ENCODE data around the gene ENOX1. TPM values are rescaled to one million over a fixed set of nuclear protein-coding genes. Genes with fewer than 3 reads are reported as not detected.

ENOX1 gene
- total and polyA plus RNA-seq, 2 of the 8 experiments (the other 6 are each of a cell fraction or from before 2014, with no cell fraction given): 0.23 to 0.37 TPM

GRCh38 chr13:43546251-43546650, 240.5 kb downstream of the ENOX1 start:
- Histone ChIP-seq H3K79me2 (ENCODE audit: control insufficient read depth in 1 of 2, insufficient read depth in 2 of 2, low read length in 2 of 2) (no peaks in the 10 kb centered on the region), H3K79me1 (ENCODE audit: low read depth, low read length) (no peaks in the 10 kb centered on the region), H3K23me2 (ENCODE audit: low read depth, low read length) (no peaks in the 10 kb centered on the region), H4K91ac (replicated peaks; ENCODE audit: insufficient read length, low read length) (no peak overlapping the region), H3K4me1 (replicated peaks in 1 of 4; ENCODE audit: control insufficient read depth in 3 of 4, insufficient read depth in 4 of 4, low read length in 3 of 4) (no peaks in the 10 kb centered on the region), H3K36me3 (ENCODE audit: control insufficient read depth in 2 of 4, insufficient read depth in 4 of 4, low read length in 3 of 4) (no peaks in the 10 kb centered on the region), H3K27me3 (replicated peaks in 1 of 4; ENCODE audit: control insufficient read depth in 3 of 4, extremely low read depth in 1 of 4, insufficient read depth in 3 of 4, low read length in 3 of 4) (no peaks in the 10 kb centered on the region), H2AFZ (ENCODE audit: low read length) (no peak overlapping the region; the same call in 1 of the 2 replicates), H2BK5ac (ENCODE audit: low read depth, low read length) (no peak overlapping the region), H3K14ac (ENCODE audit: insufficient read length) (no peak overlapping the region), H3K4ac (replicated peaks; ENCODE audit: insufficient read length, low read depth, low read length) (no peak overlapping the region), H3K56ac (replicated peaks; ENCODE audit: insufficient read length, low read depth, low read length) (no peak overlapping the region), H3K4me3 (ENCODE audit: extremely low read depth in 1 of 4, insufficient read depth in 2 of 4, low read depth in 3 of 4, low read length in 4 of 4) (no peak overlapping the region), H2BK15ac (ENCODE audit: low read length) (no peak overlapping the region), H4K8ac (ENCODE audit: extremely low read depth, insufficient read depth, low read length) (no peak overlapping the region; the same call in 1 of the 2 replicates), H3K18ac (ENCODE audit: extremely low read depth, low read length) (no peak overlapping the region), H4K5ac (ENCODE audit: insufficient read length, low read depth, low read length) (no peak overlapping the region), H3K27ac (ENCODE audit: low read depth, low read length) (no peak overlapping the region), H3K9ac (replicated peaks in 1 of 4; ENCODE audit: extremely low read depth in 1 of 4, low read depth in 3 of 4, low read length in 3 of 4) (no peak overlapping the region), H2BK20ac (ENCODE audit: low read length) (no peak overlapping the region), H3K23ac (ENCODE audit: insufficient read length) (no peak overlapping the region), H3K9me3 (ENCODE audit: insufficient read depth in 2 of 2, low read depth in 1 of 2, low read length in 1 of 2) (no peaks in the 10 kb centered on the region), H2AK5ac (ENCODE audit: low read depth, low read length) (no peak overlapping the region), H2BK120ac (replicated peaks; ENCODE audit: low read depth, low read length) (no peak overlapping the region), H2BK12ac (ENCODE audit: low read depth, low read length) (no peak overlapping the region), H4K20me1 (replicated peaks in 1 of 2; ENCODE audit: control insufficient read depth in 1 of 2, insufficient read depth in 2 of 2, low read length in 2 of 2) (no peaks in the 10 kb centered on the region), H3K4me2 (ENCODE audit: insufficient read depth in 1 of 2, low read depth in 2 of 2, low read length in 2 of 2) (no peak overlapping the region)
- TF ChIP-seq BACH1 (IDR thresholded peaks at IDR 0.05; ENCODE audit: low read length) (no peak), EP300 (IDR thresholded peaks at IDR 0.05; ENCODE audit: borderline replicate concordance in 1 of 2, low read depth in 2 of 2, low read length in 2 of 2) (no peak), YY1 (IDR thresholded peaks at IDR 0.05; ENCODE audit: low read depth, low read length) (no peak), HDAC2 (IDR thresholded peaks at IDR 0.05; ENCODE audit: borderline replicate concordance in 1 of 2, low read depth in 2 of 2, low read length in 2 of 2) (no peak)
- 93% methylated on average over 3 of the region's 3 CpGs; no CpG with 5 or more reads in 1 of the 2 experiments for WGBS, 2 experiments (ENCODE audit: extremely low coverage in 1 of 2, insufficient coverage in 1 of 2, insufficient read length in 1 of 2, insufficient replicate concordance in 2 of 2, low coverage in 1 of 2, low lambda C conversion rate in 2 of 2, missing lambda C conversion rate in 1 of 2)
- POLR2A ChIA-PET (ENCODE audit: partially characterized antibody): no interaction called here
- DNase-seq (ENCODE audit: low read depth in 1 of 2, low spot score in 2 of 2): no peak
- FAIRE-seq: no peak
- CTCF ChIA-PET (ENCODE audit: partially characterized antibody): no interaction called here

Measured in H1 (cell line).